K562 (cell line): ENCODE data around the gene DVL2. TPM values are rescaled to one million over a fixed set of nuclear protein-coding genes. Genes with fewer than 3 reads are reported as not detected.
A peak's percentile ranks its signal among the peaks of the same experiment; 100 is the strongest.

Experiments used
- BACH1 ChIP-seq: fragments of 200-800 bp; sonication (Bioruptor generic); IDR thresholded peaks from 2 replicates; pipeline ENCODE4 v1.6.1; 2016; ENCODE audit warnings: missing genetic modification characterization, missing compliant biosample characterization
- HES1 ChIP-seq: fragments of 450-650 bp; IDR thresholded peaks from 2 replicates; pipeline ENCODE4 v1.6.1; 2016; ENCODE audit warnings: low read depth, mild to moderate bottlenecking, moderate library complexity
- MEF2A ChIP-seq: IDR thresholded peaks from 2 replicates; pipeline ENCODE4 v1.6.1; 2011; ENCODE audit warnings: low read depth, mild to moderate bottlenecking, low read length, moderate library complexity; ENCODE audit not compliant: control insufficient read depth
- MXI1 ChIP-seq: IDR thresholded peaks from 2 replicates; pipeline ENCODE4 v1.6.1; 2011; ENCODE audit warnings: low read depth, mild to moderate bottlenecking, improper control_type of control experiment, low read length
- MYC ChIP-seq, 2 experiments: fragments of 250-450 bp in 1 of 2; sonication (Bioruptor Pico) in 1 of 2; IDR thresholded peaks; 2 replicates each; pipeline versions ENCODE4 v1.5.1 to v1.6.1; 2012 to 2021; ENCODE audit warnings: low read depth in 2 of 2, borderline replicate concordance in 1 of 2, improper control_type of control experiment in 1 of 2, low read length in 1 of 2, mild to moderate bottlenecking in 1 of 2, moderate library complexity in 1 of 2
- RBFOX2 ChIP-seq: fragments of 200-400 bp; formaldehyde crosslinking; IDR thresholded peaks from 2 replicates; pipeline ENCODE4 v1.6.1; 2017; ENCODE audit warnings: low read depth, mild to moderate bottlenecking, low read length, moderate library complexity
- SMARCA4 ChIP-seq: fragments of 450-650 bp; IDR thresholded peaks from 2 replicates; pipeline ENCODE4 v1.6.1; 2016
- SRSF9 ChIP-seq: fragments of 200-400 bp; formaldehyde crosslinking; IDR thresholded peaks from 2 replicates; pipeline ENCODE4 v1.6.1; 2017; ENCODE audit warnings: low read depth, low read length, borderline replicate concordance
- polyA plus RNA-seq, 8 experiments: library from polyadenylated mRNA; depleted of rRNA in 4 of 8; stranded (reverse) in 5 of 8; unstranded in 3 of 8; fragments of >200 nt; fragmentation: Nextera tagmentation in 2 of 8; fragmentation: Illumina TruSeq in 1 of 8; extraction: Ambion mirVana in 2 of 8; extraction: Trizol in 1 of 8; gene quantifications; 2 replicates each; pipeline versions ENCODE4 v1.2.1 to v1.2.3, GENCODE V29; 2011 to 2014; ENCODE audit warnings: inconsistent platforms in 1 of 8, missing spikeins in 1 of 8
- total RNA-seq, 7 experiments: library from RNA; depleted of rRNA in 6 of 7; stranded (reverse); fragments of >200 nt in 6 of 7; fragmentation: Illumina TruSeq in 2 of 7; extraction: Trizol in 2 of 7; gene quantifications; 2 replicates each; pipeline versions ENCODE4 v1.2.1 to v1.2.3, GENCODE V29; 2011 to 2021; ENCODE audit warnings: low replicate concordance in 1 of 7

The DVL2 gene
- total and polyA plus RNA-seq, 9 of the 15 experiments (the other 6 are each of a cell fraction or from before 2014, with no cell fraction given), result 1.3 to 49.5 (median 24.3) TPM

GRCh38 chr17:7281074-7281952, 47.0 kb upstream of the DVL2 start, which contains the start of gene SLC2A4 (continued):
- peak; percentile 74 for TF ChIP-seq MEF2A
- TF ChIP-seq MYC (IDR thresholded peaks at IDR 0.05; ENCODE audit: low read depth, low read length), result peak; percentile 92
- peak; percentile 46; the same call in 1 of the 2 replicates for TF ChIP-seq MYC (CRISPR knock-in tag; IDR thresholded peaks at IDR 0.05; ENCODE audit: borderline replicate concordance, low read depth)
- TF ChIP-seq MXI1, result peak; percentile 84
- no peak for TF ChIP-seq SRSF9
- 0 out of 2 replicates have a peak, but pooled peaks have one; percentile 8 for TF ChIP-seq HES1
- TF ChIP-seq SMARCA4, result no peak
- TF ChIP-seq BACH1 (tag), result no peak
- TF ChIP-seq RBFOX2, result peak; percentile 56
- TF ChIP-seq, all 486 proteins: peak for 43
